22Rv1 (cell line): Measurements from ENCODE around the gene B9D2.

ENCODE experiments used
- CTCF ChIP-seq: fragments of 450-650 bp; IDR thresholded peaks from 2 replicates; pipeline ENCODE4 v1.5.1; 2017; ENCODE audit warnings: mild to moderate bottlenecking
- ZFX ChIP-seq: fragments of 450-650 bp; IDR thresholded peaks from 2 replicates; pipeline ENCODE4 v1.6.1; 2017; ENCODE audit warnings: antibody characterized with exemption, borderline replicate concordance

GRCh38 chr19:41327076-41327575 lies 36.8 kb downstream of the B9D2 start:
- TF ChIP-seq CTCF (no peak), ZFX (no peak)
